H1 (cell line): ENCODE measurements around the gene ABHD16B. TPM values are rescaled to one million over a fixed set of nuclear protein-coding genes. Genes with fewer than 3 reads are reported as not detected.

ENCODE experiments used
- EP300 ChIP-seq, 2 experiments: IDR thresholded peaks; 1 replicate in 1 of 2; 2 replicates in 1 of 2; pipeline ENCODE4 v1.6.1; 2011 to 2012; ENCODE audit warnings: low read depth in 2 of 2, low read length in 2 of 2, mild to moderate bottlenecking in 2 of 2, borderline replicate concordance in 1 of 2, inconsistent platforms in 1 of 2, moderate library complexity in 1 of 2
- GTF2F1 ChIP-seq: IDR thresholded peaks from 2 replicates; pipeline ENCODE4 v1.6.1; 2012; ENCODE audit warnings: low read depth, low read length, improper control_type of control experiment, borderline replicate concordance
- polyA plus RNA-seq, 7 experiments: library from polyadenylated mRNA; depleted of rRNA in 3 of 7; stranded (reverse) in 5 of 7; unstranded in 2 of 7; fragments of >200 nt in 5 of 7; fragments of 200-250 nt in 2 of 7; gene quantifications; 1 replicate in 5 of 7; 2 replicates in 1 of 7; 4 replicates in 1 of 7; pipeline versions ENCODE4 v1.2.1 to v1.2.3, GENCODE V29; 2011 to 2013; ENCODE audit warnings: missing spikeins in 2 of 7, mixed read lengths in 2 of 7
- total RNA-seq: library from RNA; stranded (reverse); fragmentation: NEBNext Ultra II Directional; extraction: Animal tissue kit (Norgen Biotek cat#: 25700); gene quantifications from 2 replicates; pipeline ENCODE4 v1.2.1, GENCODE V29; 2021

Gene ABHD16B
- total and polyA plus RNA-seq, 2 of the 8 experiments (the other 6 are each of a cell fraction or from before 2014, with no cell fraction given) = not detected

- TF ChIP-seq EP300 (IDR thresholded peaks at IDR 0.05; ENCODE audit: borderline replicate concordance in 1 of 2, low read depth in 2 of 2, low read length in 2 of 2) = no peak
- TF ChIP-seq GTF2F1 = no peak
Observed at GRCh38 chr20:63819224-63819921, 41.9 kb upstream of the ABHD16B start (continued).
